IPS DF 4.7 (cell line): ENCODE data around the gene RAF1.
"Not testable (repeated sequence)": the region's sequence is repeated elsewhere in the genome, so short reads cannot be mapped to it uniquely, and the experiment has no call there.

ENCODE experiments used
- DNase-seq: peaks from one replicate; pipeline ENCODE4 v3.0.0-alpha.2; 2013; ENCODE audit warnings: low spot score; ENCODE audit errors: extremely low read depth

The RAF1 gene

DNA sequence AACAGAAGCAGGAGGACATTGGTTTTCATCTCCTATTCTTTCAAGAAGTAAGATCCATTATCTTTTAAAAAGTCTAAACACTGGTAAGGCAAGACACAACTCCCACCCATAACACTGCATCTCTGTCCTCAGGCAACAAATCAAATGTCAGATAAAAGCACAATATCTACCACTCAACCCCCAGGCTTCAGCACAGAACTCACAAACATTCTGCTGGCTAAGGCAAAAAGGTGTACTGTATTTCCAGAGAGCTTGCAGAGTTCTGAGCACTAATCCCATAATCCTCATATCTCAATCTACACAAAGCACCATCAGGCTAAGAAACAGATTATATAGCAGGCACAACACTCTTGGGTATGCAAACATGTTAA is 20.9 kb downstream of the RAF1 start:
- DNase-seq = no peak

DNA sequence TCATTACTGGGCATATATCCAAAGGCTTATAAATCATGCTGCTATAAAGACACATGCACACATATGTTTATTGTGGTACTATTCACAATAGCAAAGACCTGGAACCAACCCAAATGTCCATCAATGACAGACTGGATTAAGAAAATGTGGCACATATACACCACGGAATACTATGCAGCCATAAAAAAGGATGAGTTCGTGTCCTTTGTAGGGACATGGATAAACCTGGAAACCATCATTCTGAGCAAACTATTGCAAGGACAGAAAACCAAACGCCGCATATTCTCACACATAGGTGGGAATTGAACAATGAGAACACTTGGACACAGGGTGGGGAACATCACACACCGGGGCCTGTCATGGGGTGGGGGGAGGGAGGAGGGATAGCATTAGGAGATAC is 23.1 kb downstream of the RAF1 start:
- not testable (repeated sequence) for DNase-seq

DNA sequence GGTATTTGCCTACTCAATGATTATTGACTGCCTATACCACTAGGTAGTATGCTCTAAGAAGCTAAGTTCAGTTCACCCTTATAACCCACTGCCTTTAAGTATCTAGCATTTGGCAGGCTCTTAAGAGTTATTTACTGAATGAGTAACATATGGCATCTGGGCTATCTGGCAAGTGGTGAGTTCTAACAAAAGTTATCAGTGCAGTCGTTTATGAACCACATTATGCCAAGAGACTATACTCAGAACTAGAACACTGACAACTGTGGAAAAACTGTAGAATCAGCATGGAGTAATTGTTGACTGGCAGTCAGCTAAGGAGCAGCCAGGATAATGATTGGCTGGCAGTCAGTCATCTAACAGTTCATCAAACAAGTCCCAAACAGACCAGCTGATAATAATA is 25.8 kb downstream of the RAF1 start:
- no peak for DNase-seq

DNA sequence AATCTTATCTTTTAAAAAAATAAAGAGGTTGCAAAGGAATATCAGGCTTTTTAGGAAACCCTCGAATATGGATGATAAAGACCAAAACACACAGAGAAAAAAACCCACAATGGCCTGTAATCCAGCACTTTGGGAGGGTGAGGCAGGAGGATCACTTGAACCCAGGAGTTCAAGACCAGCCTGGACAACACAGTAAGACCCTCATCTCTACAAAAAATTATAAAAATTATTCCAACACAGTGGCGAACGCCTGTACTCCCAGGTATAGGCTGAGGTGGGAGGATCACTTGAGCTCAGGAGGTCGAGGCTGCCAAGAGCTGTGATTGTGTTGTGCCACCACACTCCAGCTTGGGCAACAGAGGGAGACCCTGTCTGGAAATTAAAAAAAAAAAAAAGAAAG is 30.8 kb downstream of the RAF1 start:
- DNase-seq = no peak

DNA sequence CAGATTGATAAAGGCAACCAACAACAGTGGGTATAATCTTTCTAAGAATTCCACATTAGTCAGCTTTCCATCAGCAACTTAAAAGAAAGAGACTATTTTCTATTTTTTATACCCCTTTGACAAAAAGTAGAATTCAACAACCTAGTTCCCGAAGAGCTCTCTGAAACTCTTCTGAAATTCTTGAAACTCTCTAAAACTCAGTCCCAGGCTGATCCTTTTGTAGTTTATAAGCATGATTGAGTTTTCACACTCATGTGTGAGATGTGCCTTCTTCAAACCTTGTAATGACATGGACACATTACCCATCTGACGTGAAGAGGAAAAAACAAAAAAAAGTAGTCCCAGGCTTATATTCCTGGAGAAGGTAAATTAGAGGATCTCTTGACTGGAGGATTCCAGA is 31.4 kb downstream of the RAF1 start:
- DNase-seq = no peak

DNA sequence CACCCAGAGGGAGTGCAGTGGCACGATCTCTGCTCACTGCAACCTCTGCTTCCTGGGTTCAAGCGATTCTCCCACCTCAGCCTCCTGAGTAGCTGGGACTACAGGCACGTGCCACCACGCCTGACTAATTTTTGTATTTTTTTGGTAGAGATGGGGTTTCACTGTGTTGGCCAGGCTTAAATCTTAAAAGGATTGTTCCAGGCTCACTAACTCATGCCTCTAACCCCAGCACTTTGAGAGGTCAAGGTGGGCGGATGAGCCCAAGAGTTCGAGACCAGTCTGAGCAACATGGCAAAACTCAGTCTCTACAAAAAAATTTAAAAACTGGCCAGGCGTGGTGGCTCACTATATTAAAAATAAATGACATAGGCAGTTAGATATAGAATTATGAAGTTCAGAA is 33.1 kb downstream of the RAF1 start:
- DNase-seq = not testable (repeated sequence)

DNA sequence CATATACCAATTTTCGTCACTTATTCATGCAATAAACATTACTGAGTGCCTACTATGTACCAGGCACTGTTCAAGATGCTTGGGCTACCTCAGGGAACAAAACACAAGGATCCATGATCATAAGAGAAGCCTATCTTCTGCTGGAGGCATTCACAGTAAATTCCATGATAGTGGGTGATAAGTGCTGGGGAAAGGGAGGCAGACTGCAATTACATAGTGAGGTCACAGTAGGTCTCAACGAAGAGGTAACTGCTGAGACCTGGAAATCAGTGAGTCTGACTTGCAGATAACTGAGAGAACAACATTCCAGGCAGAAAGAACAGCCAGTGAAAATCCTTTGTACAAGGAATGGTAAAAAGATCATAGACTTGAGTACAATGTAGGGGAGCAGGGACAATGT is 33.6 kb downstream of the RAF1 start:
- DNase-seq = no peak

DNA sequence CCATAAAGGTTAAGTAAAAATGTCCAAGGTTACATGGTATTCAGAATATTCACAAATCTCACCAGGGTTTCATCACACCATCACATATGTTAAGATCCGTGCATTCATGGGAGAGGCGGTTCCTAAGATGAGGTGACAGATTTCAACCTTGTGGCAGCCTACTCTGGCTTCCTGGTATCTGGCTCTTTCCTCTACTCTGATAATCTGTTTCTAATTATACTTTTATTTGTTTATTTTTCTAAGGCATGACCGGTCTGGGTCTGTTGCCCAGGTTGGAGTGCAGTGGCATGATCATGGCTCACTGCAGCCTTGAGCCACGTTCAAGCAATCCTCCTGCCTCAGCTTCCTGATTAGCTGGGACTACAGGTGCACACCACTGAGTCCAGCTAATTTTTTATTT is 34.4 kb downstream of the RAF1 start:
- no peak for DNase-seq

DNA sequence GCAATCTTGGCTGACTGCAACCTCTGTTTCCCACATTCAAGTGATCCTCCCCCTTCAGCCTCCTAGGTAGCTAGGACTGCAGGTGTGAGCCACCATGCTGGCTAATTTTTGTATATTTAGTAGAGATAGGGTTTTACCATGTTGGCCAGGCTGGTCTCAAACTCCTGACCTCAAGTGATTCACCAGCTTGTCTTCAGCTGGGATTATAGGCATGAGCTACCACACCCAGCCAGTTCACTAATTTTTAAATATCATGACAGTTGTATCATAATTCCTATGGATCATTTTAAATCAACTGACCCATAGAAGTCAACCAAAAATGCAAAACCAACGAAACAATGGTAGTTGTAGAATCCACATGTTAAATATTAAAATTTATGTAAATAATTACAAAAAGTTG is 35.1 kb downstream of the RAF1 start:
- DNase-seq = no peak

DNA sequence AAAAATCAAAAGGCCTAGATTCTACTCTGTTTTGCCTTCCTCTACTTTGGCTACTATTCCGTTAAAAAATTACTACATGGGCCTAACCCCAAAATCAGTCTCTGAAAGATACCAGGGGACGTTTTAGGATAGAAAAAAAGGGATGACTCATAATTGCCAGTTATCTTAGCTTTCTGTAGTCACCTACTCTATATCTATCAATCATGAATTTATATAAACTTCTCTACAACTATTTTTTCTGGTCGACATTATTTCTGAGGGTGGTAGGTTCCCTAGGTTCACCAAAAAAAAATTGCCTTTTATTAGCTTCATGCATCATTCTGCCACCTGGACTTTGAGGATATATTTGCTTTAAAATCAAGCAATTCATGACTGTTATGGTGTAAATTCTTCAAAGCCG is 36.5 kb downstream of the RAF1 start:
- no peak for DNase-seq

DNA sequence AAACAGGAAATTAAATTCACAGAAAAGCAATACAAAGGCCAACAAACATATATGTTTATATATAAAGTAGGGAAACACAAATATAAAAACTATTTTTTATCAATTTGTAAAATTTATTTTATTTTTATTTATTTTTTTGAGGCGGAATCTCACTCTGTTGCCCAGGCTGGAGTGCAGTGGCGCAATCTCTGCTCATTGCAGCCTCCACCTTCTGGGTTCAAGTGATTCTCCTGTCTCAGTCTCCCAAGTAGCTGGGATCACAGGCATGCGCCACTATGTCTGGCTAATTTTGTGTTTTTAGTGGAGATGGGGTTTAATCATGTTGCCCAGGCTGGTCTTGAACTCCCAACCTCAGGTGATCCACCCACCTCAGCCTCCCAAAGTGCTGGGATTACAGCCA is 39.0 kb downstream of the RAF1 start:
- not testable (repeated sequence) for DNase-seq

DNA sequence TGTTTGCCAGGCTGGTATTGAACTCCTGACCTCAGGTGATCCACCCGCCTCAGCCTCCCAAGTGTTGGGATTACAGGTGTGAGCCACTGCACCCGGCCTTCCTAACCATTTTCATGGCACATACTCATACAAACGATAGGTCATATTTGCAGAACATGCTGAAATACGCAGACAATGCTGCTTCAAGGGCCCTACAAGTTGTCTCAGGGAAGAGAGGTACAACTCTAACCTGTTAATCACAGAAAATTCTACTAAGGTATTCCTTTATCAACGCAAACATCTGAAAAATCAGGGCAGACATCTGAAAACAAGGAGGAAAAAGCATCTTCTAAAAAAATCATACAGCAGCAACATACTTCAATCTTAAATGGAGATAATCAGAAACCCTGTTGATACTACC is 39.9 kb downstream of the RAF1 start:
- DNase-seq = no peak

DNA sequence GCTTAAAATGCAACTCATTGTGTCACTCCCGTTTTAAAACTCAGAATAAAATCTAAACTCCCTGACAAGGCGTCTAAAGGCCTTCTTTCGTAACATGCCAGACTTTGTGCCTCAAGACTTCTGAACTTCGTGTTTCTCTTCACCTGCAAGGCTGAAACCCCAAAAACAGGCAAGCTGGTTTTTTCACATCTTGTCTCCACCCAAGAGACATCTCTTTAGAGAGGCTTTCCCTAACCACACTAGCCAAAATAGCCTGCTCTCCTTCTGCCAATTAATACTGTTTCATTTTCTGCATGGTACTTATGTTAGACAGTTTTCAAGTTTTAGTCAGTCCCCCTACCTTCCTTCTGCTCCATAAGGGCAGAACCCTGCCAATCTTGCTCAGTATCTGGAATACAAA is 41.6 kb downstream of the RAF1 start:
- no peak for DNase-seq

DNA sequence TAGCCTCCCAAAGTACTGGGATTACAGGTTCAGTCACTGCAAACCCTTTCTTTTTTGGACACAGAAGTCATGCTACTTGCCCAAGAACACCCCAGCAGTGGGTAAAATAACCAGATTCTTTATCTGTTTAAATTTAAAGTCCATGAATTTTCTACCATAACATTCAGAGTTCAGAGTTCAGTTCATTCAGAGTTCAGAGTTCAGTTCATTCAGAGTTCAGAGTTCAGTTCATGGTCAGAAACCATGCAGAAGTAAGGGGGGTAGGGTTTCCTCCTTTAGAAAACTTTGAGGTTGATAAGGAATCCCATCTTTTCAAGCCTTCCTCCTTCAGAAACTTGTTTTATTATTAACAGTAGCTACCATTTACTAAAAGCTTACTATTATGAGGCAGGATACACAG is 43.2 kb downstream of the RAF1 start:
- DNase-seq = no peak

DNA sequence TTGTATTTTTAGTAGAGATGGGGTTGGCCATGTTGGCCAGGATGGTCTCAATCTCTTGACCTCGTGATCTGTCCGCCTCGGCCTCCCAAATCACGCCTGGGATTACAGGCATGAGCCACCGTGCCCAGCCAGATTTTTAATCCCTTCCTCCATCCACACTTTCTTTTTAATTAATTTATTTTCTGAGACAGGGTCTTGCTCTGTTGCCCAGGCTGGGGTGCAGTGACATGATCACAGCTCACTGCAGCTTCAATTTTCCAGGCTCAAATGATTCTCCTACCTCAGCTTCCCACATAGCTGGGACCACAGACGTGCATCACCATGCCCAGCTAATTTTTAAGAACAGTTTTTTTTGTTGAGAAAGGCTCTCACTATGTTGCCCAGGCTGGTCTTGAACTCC is 43.6 kb downstream of the RAF1 start:
- no peak for DNase-seq

DNA sequence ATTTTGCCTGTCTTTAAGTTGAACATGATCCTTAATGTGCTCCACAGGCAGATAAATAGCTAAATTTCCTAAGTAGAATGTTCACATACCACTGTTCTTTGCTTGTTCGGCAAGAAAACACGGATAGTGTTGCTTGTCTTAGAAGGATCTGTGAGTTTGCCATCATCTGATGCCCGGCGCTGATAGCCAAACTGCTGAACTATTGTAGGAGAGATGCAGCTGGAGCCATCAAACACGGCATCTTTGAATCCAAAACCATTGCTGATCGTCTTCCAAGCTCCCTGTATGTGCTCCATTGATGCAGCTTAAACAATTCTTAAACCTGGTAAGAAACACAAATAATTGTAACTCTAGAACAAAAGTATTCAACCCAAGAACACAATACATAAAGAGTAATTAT is 45.5 kb downstream of the RAF1 start:
- no peak for DNase-seq

DNA sequence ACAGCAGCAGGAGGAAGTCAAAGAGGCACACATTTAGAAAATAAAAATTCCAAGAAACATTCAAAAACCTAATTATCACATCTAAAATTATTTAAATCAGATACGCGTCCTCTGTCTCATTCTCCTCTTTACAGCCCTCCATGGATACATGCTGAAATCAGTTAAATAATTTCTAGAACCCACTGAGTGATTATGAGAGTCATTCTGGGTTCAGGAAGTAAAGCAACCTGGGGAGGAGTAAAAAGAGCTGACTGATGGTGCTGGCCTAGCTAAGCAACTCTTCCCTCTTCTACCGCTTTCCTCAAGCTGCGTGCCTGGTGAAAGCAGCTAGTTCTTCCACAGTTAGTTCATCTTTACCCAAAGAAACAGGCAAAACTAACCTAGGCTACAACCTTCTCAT is 48.7 kb downstream of the RAF1 start:
- DNase-seq = no peak

DNA sequence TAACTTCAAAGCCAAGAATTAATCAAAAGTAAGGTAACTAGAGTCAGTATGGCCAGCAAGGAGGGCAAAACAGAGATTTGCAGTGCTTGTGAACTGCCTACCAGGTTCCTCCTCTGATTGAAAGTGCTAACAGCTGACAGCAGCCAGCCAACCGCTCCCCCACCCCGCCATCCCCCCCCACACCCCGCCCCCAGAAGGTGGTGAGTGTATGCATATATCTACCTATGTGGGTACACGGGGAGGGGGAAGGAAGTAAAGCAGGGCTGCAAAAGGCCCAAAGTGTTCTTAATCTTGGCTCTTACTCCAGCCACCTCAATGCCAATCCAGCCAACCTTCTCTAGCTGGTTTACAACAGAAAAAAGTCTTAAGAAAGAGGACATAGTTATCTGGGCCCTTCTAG is 50.7 kb downstream of the RAF1 start:
- DNase-seq = no peak

DNA sequence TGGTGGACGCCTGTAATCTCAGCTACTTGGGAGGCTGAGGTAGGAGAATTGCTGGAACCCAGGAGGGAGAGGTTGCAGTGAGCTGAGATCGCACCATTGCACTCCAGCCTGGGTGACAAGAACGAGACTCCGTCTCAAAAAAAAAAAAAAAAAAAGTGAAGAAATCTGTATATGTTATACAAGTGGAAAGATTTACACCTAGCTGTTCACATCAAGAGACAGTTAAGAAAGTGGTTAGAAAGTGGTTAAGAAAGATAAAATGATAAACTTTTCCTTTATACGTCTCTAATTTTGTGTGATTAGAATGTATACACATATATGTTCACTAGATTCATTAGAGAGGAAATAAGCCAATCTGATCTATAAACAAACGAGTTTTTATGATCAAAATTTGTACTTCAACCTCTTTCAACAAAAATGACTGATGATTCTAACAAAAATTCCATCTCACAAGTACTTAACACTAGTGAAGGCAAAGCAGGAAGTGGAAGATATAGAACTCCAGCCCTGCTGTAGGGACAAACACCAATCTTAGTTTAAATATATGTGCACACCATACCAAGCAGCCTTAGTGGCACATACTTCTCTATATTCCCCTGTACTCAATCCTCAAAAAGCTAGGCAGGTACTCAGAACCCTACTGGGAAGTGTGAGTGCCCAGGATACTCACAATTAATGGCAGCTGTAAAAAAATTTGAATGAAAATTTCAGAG is 51.2 kb downstream of the RAF1 start:
- DNase-seq = no peak

DNA sequence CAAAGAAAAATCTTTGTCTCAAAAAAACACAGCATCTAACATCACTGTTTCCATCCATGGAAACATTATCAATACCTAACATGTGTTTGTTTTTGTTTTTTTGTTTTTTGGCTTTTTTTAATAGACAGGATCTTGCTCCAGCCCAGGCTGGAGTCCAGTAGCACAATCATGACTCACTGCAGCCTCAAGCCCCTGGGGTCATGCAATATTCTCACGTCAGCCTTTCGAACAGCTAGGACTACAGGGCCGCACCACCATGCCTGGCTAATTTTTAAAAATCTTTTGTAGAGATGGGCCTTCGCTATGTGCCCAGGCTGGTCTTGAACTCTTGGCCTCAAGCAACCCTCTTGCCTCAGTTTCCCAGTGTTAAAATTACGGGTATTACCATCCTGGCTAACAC is 52.8 kb downstream of the RAF1 start:
- no peak for DNase-seq

DNA sequence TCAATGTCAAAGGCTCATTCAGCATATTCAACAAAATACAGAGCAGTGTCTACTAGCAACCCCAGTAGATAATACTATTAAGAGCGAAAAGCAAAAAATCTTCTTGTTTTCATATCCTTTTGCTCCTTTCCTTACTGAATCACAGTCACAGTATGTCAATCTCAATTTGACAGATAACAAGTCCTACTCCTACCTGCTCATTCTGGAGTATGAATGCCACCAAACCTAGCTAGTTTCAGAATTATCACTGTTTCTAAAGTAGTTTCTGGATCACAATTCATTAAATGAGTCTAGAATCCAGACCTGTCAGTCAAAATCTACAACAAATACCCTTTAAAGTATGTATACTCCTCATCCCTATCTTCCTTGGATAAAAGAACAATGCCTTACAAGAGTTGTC is 55.5 kb downstream of the RAF1 start:
- no peak for DNase-seq

DNA sequence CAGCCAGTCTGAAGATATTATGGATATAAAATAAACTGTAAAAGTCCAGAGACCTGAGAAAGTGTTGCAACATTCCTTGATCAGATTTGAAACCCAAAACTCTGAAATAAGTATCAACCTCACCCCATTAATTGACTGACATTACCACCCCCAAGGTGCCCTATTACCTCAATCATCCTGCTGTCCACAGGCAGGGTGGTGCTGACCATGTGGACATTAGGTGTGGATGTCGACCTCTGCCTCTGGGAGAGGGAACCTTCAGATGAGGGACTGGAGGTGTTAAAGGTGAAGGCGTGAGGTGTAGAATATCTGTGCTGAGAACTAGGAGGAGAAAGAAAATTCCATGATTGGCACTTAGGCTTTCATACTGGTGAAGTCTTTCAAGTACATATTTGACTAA is 59.9 kb downstream of the RAF1 start:
- no peak for DNase-seq

DNA sequence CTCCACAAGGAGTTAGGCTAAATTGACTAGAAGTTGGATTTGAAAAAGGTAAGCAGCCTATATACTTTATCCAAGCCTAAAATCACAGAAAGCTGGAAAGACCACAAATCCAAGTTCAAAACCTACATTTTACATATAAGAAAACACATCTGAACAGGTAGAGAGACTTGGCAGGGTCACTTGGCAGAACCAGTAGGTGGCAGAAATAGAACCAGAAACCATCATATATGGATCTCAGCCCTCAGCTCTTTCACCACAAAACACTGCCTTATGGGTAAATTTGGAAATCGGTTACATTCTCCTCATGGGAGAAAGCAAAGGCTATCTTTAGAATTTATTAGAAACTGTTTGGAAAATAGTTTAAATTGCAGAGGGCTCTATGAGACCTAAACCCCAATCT is 62.8 kb downstream of the RAF1 start:
- no peak for DNase-seq

DNA sequence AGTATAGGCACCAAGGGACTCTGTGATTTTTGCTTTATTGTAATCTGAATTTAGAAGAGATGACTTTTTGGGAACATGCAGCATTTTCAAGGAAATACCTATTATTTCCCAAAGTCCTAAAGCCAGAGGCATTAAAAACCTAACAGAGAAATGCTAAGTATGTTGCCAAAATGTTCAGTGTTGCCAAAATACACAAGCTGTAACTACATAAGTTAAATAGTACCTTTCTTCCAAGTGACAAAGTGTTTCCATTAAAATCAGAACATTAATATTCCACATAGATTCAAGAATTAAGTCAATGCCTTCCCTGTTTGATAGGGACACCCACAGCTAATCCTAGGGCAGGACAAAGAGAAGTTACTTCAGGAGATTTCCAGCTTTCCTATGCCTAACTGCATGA is 65.0 kb downstream of the RAF1 start:
- no peak for DNase-seq
